OCI-LY7 (cell line): ENCODE measurements around the gene MED20. TPM values are rescaled to one million over a fixed set of nuclear protein-coding genes. Genes with fewer than 3 reads are reported as not detected.

Experiments
- BruUV-seq: library from RNA; stranded (reverse); fragments of 400-500 nt; replicated peaks from 2 replicates; lab custom pipeline; 2021; lab: Mats Ljungman, UMichigan
- CTCF ChIA-PET: fragments of 300-600 bp; sonication (Branson Sonifier 250); formaldehyde crosslinking; loops from one replicate; lab custom pipeline; 2022; ENCODE audit warnings: antibody characterized with exemption; ENCODE audit not compliant: unreplicated experiment; lab: Charles Lee
- POLR2A ChIA-PET: fragments of 300-600 bp; sonication (Branson Sonifier 250); formaldehyde crosslinking; loops from one replicate; lab custom pipeline; 2022; ENCODE audit warnings: antibody characterized with exemption; lab: Charles Lee
- DNase-seq: peaks from one replicate; pipeline ENCODE4 v3.0.0-alpha.2; 2015; ENCODE audit warnings: low spot score
- H2AFZ ChIP-seq: fragments of 200-600 bp; sonication (generic), shearing (Covaris generic); 2 replicates; pipeline ENCODE4 v1.6.1; 2014; ENCODE audit warnings: mild to moderate bottlenecking, antibody characterized with exemption, low read length, moderate library complexity
- H3K27ac ChIP-seq: fragments of 200-600 bp; sonication (generic); 2 replicates; pipeline ENCODE4 v1.5.1; 2014; ENCODE audit warnings: mixed run types, low read depth, mild to moderate bottlenecking, moderate library complexity, low read length, inconsistent platforms; ENCODE audit not compliant: poor library complexity, severe bottlenecking
- H3K36me3 ChIP-seq: fragments of 200-600 bp; sonication (generic); 2 replicates; pipeline ENCODE4 v1.6.1; 2014; ENCODE audit warnings: mild to moderate bottlenecking, antibody characterized with exemption, low read length, moderate library complexity, mixed read lengths; ENCODE audit not compliant: insufficient read depth
- H3K4me1 ChIP-seq: fragments of 200-600 bp; sonication (generic); 2 replicates; pipeline ENCODE4 v1.5.1; 2014; ENCODE audit warnings: mild to moderate bottlenecking, low read length; ENCODE audit not compliant: insufficient read depth, poor library complexity, severe bottlenecking
- H3K4me2 ChIP-seq: fragments of 200-600 bp; sonication (generic); 2 replicates; pipeline ENCODE4 v1.6.1; 2014; ENCODE audit warnings: mild to moderate bottlenecking, low read length
- H3K4me3 ChIP-seq: fragments of 200-600 bp; sonication (generic); 2 replicates; pipeline ENCODE4 v1.5.1; 2014; ENCODE audit warnings: mild to moderate bottlenecking, low read depth, low read length; ENCODE audit not compliant: poor library complexity, severe bottlenecking
- H3K79me2 ChIP-seq: fragments of 200-600 bp; sonication (generic); 2 replicates; pipeline ENCODE4 v1.6.1; 2016; ENCODE audit warnings: low read depth, mild to moderate bottlenecking, low read length, moderate library complexity, mixed read lengths; ENCODE audit not compliant: insufficient read depth
- H3K9me2 ChIP-seq: fragments of 200-600 bp; sonication (generic); 2 replicates; pipeline ENCODE4 v1.6.1; 2016; ENCODE audit warnings: mild to moderate bottlenecking, low read length, mixed read lengths; ENCODE audit not compliant: insufficient read depth
- H3K9me3 ChIP-seq: fragments of 200-600 bp; sonication (generic); 2 replicates; pipeline ENCODE4 v1.6.1; 2014; ENCODE audit warnings: mild to moderate bottlenecking, mixed run types, low read length, mixed read lengths
- H4K20me1 ChIP-seq: fragments of 200-600 bp; sonication (generic); 2 replicates; pipeline ENCODE4 v1.6.1; 2014; ENCODE audit warnings: mild to moderate bottlenecking, antibody characterized with exemption, low read length, moderate library complexity, mixed read lengths; ENCODE audit not compliant: insufficient read depth
- EZH2phosphoT487 ChIP-seq: fragments of 200-600 bp; sonication (generic); IDR thresholded peaks from 2 replicates; pipeline ENCODE4 v1.6.1; 2018; ENCODE audit warnings: low read depth, borderline replicate concordance, mild to moderate bottlenecking, mixed run types, antibody characterized with exemption, low read length, moderate library complexity, mixed read lengths
- intact Hi-C: fragments of 100-400 bp; cut with micrococcal nuclease; formaldehyde crosslinking; loops from one replicate; pipeline ENCODE4 v1.10.0; 2022; ENCODE audit not compliant: unreplicated experiment
- total RNA-seq, 2 experiments: library from RNA; depleted of rRNA in 1 of 2; stranded (reverse); fragments of >200 nt in 1 of 2; shearing (Covaris generic) in 1 of 2; gene quantifications; 2 replicates each; pipeline ENCODE4 v1.2.3, GENCODE V29; 2014 to 2022
- TF ChIP-seq, protein P1 (sequence below): fragments of 200-600 bp; sonication (generic); conservative IDR thresholded peaks from 2 replicates; pipeline ENCODE4 v1.5.1; 2014; ENCODE audit warnings: mild to moderate bottlenecking, antibody characterized with exemption, low read length, moderate library complexity, mixed read lengths

MED20 gene
- total RNA-seq, 2 experiments from 2014 or later, result 30.7 to 35.2 TPM

DNA sequence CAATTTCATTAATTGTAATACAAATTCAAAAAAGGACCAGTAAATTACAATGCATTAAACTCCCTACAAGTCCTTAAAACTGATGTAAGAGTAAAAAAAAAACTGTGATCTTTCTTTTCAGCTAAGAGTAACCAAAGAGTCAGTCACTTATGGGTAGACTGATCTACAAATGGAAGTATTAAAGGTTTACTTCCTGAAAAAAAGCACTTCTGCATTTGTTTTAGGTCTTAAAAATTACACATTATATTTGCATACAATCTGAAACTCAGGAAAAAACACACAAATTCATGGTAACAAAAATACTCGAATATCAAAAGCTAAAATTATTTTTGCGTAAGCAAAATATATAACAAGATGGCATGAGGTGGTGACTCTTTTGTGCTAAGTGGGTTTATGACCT, 49.2 kb downstream of the MED20 start:
- no peak for DNase-seq
- no peak overlapping the region for H2AFZ ChIP-seq
- H3K4me2 ChIP-seq, result no peak overlapping the region
- H3K27ac ChIP-seq, result no peak overlapping the region
- H3K9me2 ChIP-seq, result no peaks in the 10 kb centered on the region
- no peak overlapping the region for H3K4me3 ChIP-seq
- CTCF ChIA-PET, result no interaction called here
- no peaks in the 10 kb centered on the region for H3K79me2 ChIP-seq
- no TSS peak for BruUV-seq
- peaks cover 4% of the 10 kb centered on the region for H3K4me1 ChIP-seq
- no peak for TF ChIP-seq EZH2phosphoT487
- TF ChIP-seq, protein P1, sequence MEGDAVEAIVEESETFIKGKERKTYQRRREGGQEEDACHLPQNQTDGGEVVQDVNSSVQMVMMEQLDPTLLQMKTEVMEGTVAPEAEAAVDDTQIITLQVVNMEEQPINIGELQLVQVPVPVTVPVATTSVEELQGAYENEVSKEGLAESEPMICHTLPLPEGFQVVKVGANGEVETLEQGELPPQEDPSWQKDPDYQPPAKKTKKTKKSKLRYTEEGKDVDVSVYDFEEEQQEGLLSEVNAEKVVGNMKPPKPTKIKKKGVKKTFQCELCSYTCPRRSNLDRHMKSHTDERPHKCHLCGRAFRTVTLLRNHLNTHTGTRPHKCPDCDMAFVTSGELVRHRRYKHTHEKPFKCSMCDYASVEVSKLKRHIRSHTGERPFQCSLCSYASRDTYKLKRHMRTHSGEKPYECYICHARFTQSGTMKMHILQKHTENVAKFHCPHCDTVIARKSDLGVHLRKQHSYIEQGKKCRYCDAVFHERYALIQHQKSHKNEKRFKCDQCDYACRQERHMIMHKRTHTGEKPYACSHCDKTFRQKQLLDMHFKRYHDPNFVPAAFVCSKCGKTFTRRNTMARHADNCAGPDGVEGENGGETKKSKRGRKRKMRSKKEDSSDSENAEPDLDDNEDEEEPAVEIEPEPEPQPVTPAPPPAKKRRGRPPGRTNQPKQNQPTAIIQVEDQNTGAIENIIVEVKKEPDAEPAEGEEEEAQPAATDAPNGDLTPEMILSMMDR, result no peak
- intact Hi-C loops, result no loop called here
- peaks cover 37% of the 10 kb centered on the region; the same call in 1 of the 2 replicates for H3K36me3 ChIP-seq
- no peaks in the 10 kb centered on the region for H4K20me1 ChIP-seq
- no peaks in the 10 kb centered on the region for H3K9me3 ChIP-seq
- POLR2A ChIA-PET, result interaction anchor here (0.6 to 1.2 kb wide), 2 partner anchors 34 to 617 kb away, joined by 3 read pairs; no protein-coding TSS in a partner anchor

DNA sequence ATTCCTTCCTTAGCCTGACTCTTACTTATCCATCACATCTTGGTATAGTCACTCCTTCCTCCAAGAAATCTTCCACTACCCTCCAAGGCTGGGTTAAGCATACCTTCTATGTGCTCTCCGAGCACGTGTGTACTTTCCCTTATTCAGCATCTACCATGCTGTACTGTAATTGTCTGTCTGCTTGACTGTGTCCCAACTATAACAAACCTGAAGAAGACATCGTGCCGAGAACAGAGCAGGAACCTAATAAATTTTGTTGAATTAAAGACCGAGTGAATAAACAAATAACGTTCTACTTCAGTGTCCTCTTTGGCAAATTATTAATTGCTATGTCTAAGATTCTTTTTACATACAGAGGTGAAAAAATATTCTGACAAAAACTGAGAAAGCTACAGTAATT, 61.6 kb downstream of the MED20 start:
- intact Hi-C loops, result no loop called here
- no peak overlapping the region for H2AFZ ChIP-seq
- H3K9me2 ChIP-seq, result no peaks in the 10 kb centered on the region
- H3K79me2 ChIP-seq, result no peaks in the 10 kb centered on the region
- H3K9me3 ChIP-seq, result no peaks in the 10 kb centered on the region
- no peak overlapping the region for H3K4me3 ChIP-seq
- ChIA-PET CTCF (interaction anchor here (0.6 kb wide), 1 partner anchor 1021 kb away, joined by 11 read pairs; no protein-coding TSS in a partner anchor), POLR2A (interaction anchor here (0.5 kb wide), 1 partner anchor 72 kb away, joined by 4 read pairs; the partner anchor contains the start of gene TOMM6)
- H3K4me2 ChIP-seq, result no peak overlapping the region
- no peak for DNase-seq
- H3K4me1 ChIP-seq, result no peaks in the 10 kb centered on the region
- no TSS peak for BruUV-seq
- no peak for TF ChIP-seq EZH2phosphoT487
- TF ChIP-seq, protein P1, result no peak
- H3K36me3 ChIP-seq, result no peaks in the 10 kb centered on the region
- no peak overlapping the region for H3K27ac ChIP-seq
- H4K20me1 ChIP-seq, result no peaks in the 10 kb centered on the region

DNA sequence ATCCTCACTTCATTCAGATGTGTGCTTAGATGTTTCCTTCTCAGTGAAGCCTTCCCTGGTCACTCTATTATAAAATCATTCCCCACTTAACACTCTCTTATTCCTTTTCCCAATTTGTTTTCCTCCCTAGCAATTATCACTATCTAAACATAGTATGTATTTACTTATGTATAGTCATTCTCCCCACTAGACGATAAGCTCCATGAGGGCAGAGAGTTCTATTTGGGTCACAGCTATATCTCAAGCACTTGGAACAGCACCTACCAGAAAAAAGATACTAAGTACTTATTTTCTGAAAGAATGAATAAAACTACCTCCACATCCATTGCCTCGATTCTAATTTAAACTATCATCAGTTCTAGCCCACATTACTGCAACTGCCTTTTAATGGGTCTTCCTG, 62.2 kb downstream of the MED20 start:
- Histone ChIP-seq H3K27ac (no peak overlapping the region), H2AFZ (no peak overlapping the region), H3K79me2 (no peaks in the 10 kb centered on the region), H3K9me2 (no peaks in the 10 kb centered on the region), H3K36me3 (no peaks in the 10 kb centered on the region), H3K9me3 (no peaks in the 10 kb centered on the region), H3K4me3 (no peak overlapping the region), H3K4me1 (no peaks in the 10 kb centered on the region), H3K4me2 (no peak overlapping the region), H4K20me1 (no peaks in the 10 kb centered on the region)
- CTCF ChIA-PET, result no interaction called here
- no peak for DNase-seq
- BruUV-seq, result no TSS peak
- POLR2A ChIA-PET, result interaction anchor here (0.8 kb wide), 1 partner anchor 192 kb away, joined by 3 read pairs; the partner anchor contains the start of gene TAF8
- intact Hi-C loops, result no loop called here
- TF ChIP-seq EZH2phosphoT487, result no peak
- TF ChIP-seq, protein P1, result no peak
